ENCODE results near the gene DNM3.

- TF ChIP-seq CTCF (IDR thresholded peaks at IDR 0.05) (peak; percentile 44), EZH2 (IDR thresholded peaks at IDR 0.05) (no peak), EZH2phosphoT487 (IDR thresholded peaks at IDR 0.05) (no peak)
Observed at GRCh38 chr1:172041742-172042141, 200.4 kb downstream of the DNM3 start.

All from neural progenitor cell (in vitro differentiated cells).